Psoas muscle (tissue), 8 donors: ENCODE results near the gene MDFIC. TPM values are rescaled to one million over a fixed set of nuclear protein-coding genes. Genes with fewer than 3 reads are reported as not detected.

Experiments used
- ATAC-seq, 4 donors: fragments of 200-7000 bp; cut with Tn5 transposase; one replicate each; pipeline ENCODE4 v1.9.1; 2020; ENCODE audit warnings: moderate library complexity in 3 of 4, mild to moderate bottlenecking in 2 of 4
- DNase-seq, 2 donors: peaks; one replicate each; pipeline ENCODE4 v3.0.0-alpha.2; 2020
- H3K27ac ChIP-seq: fragments of 200-600 bp; one replicate; pipeline ENCODE4 v1.8.0; 2022
- H3K27me3 ChIP-seq, 3 donors: fragments of 200-600 bp in 1 of 3; one replicate each; pipeline versions ENCODE4 v1.6.1 to v1.8.0; 2013 to 2022; ENCODE audit warnings: low read length in 2 of 3, mild to moderate bottlenecking in 2 of 3, moderate library complexity in 1 of 3; ENCODE audit not compliant: insufficient read depth in 3 of 3
- H3K36me3 ChIP-seq, 2 donors: fragments of 200-600 bp in 1 of 2; one replicate each; pipeline versions ENCODE4 v1.6.1 to v1.8.0; 2013 to 2022; ENCODE audit warnings: low read depth in 1 of 2, mild to moderate bottlenecking in 1 of 2, moderate library complexity in 1 of 2; ENCODE audit not compliant: insufficient read depth in 1 of 2
- H3K4me1 ChIP-seq: fragments of 200-600 bp; one replicate; pipeline ENCODE4 v1.8.0; 2022
- H3K4me3 ChIP-seq: fragments of 200-600 bp; one replicate; pipeline ENCODE4 v1.8.0; 2022; ENCODE audit warnings: mild to moderate bottlenecking
- H3K9me3 ChIP-seq: fragments of 200-600 bp; one replicate; pipeline ENCODE4 v1.8.0; 2022
- CTCF ChIP-seq: fragments of 200-600 bp; IDR thresholded peaks from one replicate; pipeline ENCODE4 v1.8.0; 2022; ENCODE audit warnings: antibody characterized with exemption
- WGBS, 3 donors: extraction: QIAGEN DNeasy Blood & Tissue Kit; methylation state at CpG; one replicate each; pipeline versions ENCODE4 v1.1.6 to v1.1.7; 2013; 5-methylcytosine and 5-hydroxymethylcytosine counted together
- intact Hi-C, 2 donors: fragments of 100-400 bp; cut with DNase I; formaldehyde crosslinking; loops; one replicate each; pipeline versions ENCODE4 v1.11.0 to v1.14.2; 2022
- polyA plus RNA-seq, 3 donors: library from polyadenylated mRNA; stranded (reverse); fragments of 200-250 nt; gene quantifications; one replicate each; pipeline ENCODE4 v1.2.3, GENCODE V29; 2013
- total RNA-seq, 4 donors: library from RNA; stranded (reverse); fragmentation: NEBNext Ultra II Directional in 2 of 4; extraction: Animal tissue kit (Norgen Biotek cat#: 25700) in 2 of 4; gene quantifications; one replicate each; pipeline versions ENCODE4 v1.2.1 to v1.2.4, GENCODE V29; 2021 to 2023
- donor health status: healthy with polysubstance abuse.
- donor health status: DM: no; HTN: no; CAD: no; lungs with moderate emphysema.
- donor health status: Bipolar disorder and iron deficiency.
- donor health status: healthy.
- donor health status: DM: yes; HTN: yes; CAD: no.
- donor health status: DM: no; HTN: no; CAD: no.
- donor health status: DM: no; HTN: no; CAD: no.
- donor health status: DM: yes; HTN: yes; CAD: no.

MDFIC gene
- total and polyA plus RNA-seq, 7 donors, result 2.7 to 14.6 (median 7.1) TPM

GRCh38 chr7:114928060-114928459 is 6.2 kb downstream of the MDFIC start:
- Histone ChIP-seq H3K36me3 (no peaks in the 10 kb centered on the region), H3K9me3 (no peaks in the 10 kb centered on the region), H3K27ac (no peak overlapping the region), H3K4me3 (no peak overlapping the region), H3K4me1 (peaks cover 29% of the 10 kb centered on the region), H3K27me3 (no peaks in the 10 kb centered on the region)
- no peak for ATAC-seq
- no peak for TF ChIP-seq CTCF
- WGBS, 3 donors, result 33 to 90% (median 64%) methylated on average over 2 of the region's 2 CpGs
- no peak for DNase-seq
- intact Hi-C loops, result no loop called here

- Histone ChIP-seq H3K27me3 (no peaks in the 10 kb centered on the region), H3K36me3 (no peaks in the 10 kb centered on the region), H3K9me3 (no peaks in the 10 kb centered on the region), H3K4me1 (peaks cover 17% of the 10 kb centered on the region), H3K4me3 (no peak overlapping the region), H3K27ac (no peak overlapping the region)
- TF ChIP-seq CTCF, result no peak
- ATAC-seq, result no peak
- DNase-seq, result no peak
- intact Hi-C loops, result no loop called here
- 91 to 93% (median 93%) methylated on average over 1 of the region's 1 CpG for WGBS, 3 donors
Observed at GRCh38 chr7:114929570-114929969, 7.7 kb downstream of the MDFIC start.

GRCh38 chr7:114930107-114930661 is 8.3 kb downstream of the MDFIC start:
- H3K9me3 ChIP-seq, result no peaks in the 10 kb centered on the region
- WGBS, 3 donors, result 55 to 63% (median 59%) methylated on average over 4 of the region's 4 CpGs
- DNase-seq (no peak), ATAC-seq (no peak)
- no peaks in the 10 kb centered on the region for H3K36me3 ChIP-seq
- TF ChIP-seq CTCF, result no peak
- H3K4me3 ChIP-seq, result no peak overlapping the region
- H3K27me3 ChIP-seq, result no peaks in the 10 kb centered on the region
- no peak overlapping the region for H3K27ac ChIP-seq
- intact Hi-C loops, result no loop called here
- H3K4me1 ChIP-seq, result peaks cover 17% of the 10 kb centered on the region

- Histone ChIP-seq H3K27ac (no peak overlapping the region), H3K4me1 (peaks cover 17% of the 10 kb centered on the region), H3K9me3 (no peaks in the 10 kb centered on the region), H3K27me3 (no peaks in the 10 kb centered on the region), H3K36me3 (no peaks in the 10 kb centered on the region), H3K4me3 (no peak overlapping the region)
- intact Hi-C loops, result no loop called here
- ATAC-seq, result no peak
- no peak for TF ChIP-seq CTCF
- WGBS, 3 donors, result 63 to 69% (median 63%) methylated on average over 6 of the region's 6 CpGs
- DNase-seq, result no peak
Observed at GRCh38 chr7:114930829-114931655, 9.1 kb downstream of the MDFIC start.
